ENCODE results near the gene NT5C.

The NT5C gene

GRCh38 chr17:75114552-75115314 is 16.8 kb downstream of the NT5C start:
- DNase-seq = no peak

DNA sequence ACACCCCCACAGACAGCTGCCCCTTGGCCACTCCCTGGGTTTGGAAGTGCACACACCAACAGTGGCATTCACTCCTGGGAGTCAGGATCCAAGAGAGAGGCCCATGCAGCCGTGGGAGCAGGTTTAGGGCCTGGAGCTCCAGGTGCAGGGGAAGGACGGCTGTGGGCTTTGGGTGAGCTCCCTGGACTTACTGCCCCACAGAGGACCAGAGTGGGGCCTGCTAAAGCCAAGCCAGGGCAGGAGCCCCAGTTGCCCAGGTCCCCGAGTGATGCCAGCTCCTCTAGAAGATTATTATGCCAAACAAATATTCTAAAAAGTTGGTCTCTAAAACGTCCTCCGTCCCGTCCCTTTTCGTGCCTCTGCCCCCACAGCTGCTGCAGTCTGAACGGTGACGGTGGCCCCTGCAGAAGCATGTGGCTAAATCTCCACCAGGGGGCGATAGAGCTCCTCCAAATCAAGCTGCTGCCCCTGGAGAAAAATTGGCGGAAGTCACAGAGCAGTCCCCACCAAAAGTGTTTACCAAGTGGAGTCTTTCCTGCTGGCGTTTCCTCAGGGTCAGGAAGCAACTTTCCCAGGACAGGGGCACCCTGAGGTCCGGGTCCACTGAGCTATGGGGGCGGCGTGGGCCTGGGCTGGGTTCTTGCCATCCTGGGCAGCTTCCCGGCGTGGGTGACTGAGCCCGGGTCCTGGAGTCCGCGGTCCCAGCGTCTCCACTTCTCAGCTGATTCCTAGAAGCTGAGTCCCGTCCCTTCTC is 17.6 kb downstream of the NT5C start:
- peak; percentile 86 for DNase-seq

DNA sequence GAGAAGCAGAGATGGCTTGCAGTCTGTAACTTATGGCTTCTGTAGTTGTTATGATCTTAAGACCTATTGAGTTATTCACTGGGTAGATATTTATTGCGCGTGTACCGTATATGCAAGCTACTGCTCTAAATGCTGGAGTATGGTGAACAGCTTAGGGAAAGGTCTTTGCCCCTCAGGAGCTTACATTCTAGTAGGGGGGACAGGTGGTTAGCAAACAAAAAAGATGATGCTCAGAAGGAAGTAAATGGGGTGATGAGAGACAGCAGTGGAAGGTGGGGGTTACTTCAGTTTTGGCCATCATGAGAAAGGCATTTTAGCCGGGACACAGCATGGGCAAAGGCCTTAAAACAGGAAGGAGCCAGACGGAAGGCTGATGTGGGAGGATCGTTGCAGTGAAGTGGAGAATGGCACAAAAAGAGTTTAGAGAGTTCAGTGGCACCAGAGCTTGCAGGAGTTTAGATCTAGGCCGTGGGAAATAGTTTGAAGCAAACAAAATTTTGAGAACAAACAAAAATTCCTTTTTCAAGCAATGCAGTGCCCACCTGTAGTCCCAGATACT is 19.7 kb downstream of the NT5C start:
- no peak for DNase-seq

DNA sequence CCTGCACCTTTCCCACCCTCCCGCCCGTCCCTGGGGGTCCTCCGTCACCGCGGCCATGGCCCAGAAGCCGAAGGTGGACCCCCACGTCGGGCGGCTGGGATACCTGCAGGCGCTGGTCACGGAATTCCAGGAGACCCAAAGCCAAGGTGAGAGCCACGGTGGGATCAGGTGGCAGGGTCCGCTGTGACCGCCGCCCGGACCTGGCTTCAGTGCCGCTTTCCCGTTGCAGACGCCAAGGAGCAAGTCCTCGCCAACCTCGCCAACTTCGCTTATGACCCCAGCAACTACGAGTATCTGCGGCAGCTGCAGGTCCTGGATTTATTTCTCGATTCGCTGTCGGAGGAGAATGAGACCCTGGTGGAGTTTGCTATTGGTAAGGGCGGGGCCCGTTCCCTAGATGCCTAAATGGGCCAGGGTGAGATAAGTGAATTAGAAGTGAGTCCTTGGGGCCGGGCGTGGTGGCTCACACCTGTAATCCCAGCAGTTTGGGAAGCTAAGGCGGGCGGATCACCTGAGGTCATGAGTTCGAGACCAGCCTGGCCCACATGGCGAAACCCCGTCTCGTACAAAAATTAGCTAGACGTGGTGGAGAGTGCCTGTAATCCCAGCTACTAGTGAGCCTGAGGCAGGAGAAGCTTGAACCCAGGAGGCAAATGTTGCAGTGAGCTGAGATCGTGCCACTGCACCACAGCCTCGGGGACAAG is 21.2 kb downstream of the NT5C start:
- no peak for DNase-seq

- peak; percentile 68 to 82 for DNase-seq
Observed at GRCh38 chr17:75109407-75110233, 21.9 kb downstream of the NT5C start, which contains the start of gene ARMC7. TSS of gene ARMC7 (plus strand) at chr17:75109969. CDS start at chr17:75110289, 320 bp downstream.

DNA sequence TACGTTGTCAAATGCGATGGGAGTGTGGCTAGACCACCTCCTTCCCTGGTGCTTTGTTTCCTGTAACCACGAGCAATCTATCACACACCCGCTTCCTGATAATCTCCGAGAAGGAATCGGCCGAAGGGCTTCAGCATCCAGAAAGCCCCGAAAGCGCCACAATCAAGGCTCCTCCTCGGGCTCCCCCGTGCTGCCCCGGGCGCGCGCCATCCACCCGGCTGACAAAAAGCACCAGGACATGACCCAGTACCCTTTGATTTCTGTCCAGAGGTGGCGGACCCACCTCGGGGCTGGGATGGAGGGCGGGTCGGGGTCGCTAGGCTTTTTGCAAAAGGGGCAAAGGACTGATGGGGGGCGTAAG is 22.5 kb downstream of the NT5C start:
- DNase-seq = no peak

- DNase-seq = no peak
Observed at GRCh38 chr17:75108193-75108592, 23.3 kb downstream of the NT5C start.

DNA sequence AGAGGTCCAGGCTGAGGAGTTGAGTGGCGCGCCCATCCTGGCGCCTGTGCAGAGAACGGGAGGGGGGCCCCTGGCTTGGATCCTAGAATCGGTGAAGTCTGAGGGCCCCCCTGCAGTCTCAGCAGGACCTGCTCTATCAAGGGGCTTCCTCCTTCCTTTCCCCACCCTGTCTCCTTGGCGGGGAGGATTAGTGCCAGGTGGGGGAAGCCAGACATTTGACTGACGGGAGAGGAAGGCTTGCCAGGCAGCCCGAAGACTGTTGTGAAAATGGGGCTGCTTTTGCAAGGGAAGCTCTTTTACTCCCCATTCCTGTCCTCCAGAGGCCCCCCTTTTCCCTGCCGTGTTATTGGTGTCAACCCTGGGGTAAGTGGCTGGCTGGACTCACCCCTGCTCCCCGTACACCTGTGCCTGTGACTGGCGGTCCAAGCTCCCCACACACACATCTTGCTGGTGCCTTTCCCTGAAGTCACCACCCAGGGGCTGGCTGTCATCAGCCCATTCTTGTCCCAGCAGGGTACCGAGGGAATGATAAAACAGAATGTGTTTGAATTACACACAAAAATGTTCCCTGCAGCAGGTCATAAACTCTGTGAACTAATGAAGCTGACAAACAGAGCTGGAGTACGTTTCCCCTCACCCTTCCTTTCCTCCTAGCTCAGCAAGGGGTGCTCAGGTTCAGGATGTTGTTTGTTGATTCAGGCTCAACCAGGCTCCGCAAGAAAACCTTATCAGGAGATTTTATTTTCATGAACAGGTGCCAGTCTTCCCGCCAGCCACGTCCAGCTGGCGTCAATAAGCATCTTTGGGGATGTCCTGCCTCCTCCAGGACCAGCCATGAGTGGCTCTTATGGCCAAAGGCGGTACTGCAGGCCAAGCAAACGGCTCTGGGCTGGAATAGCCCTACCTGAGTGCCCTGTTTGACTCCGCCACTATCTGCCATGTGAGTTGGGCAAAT is 26.1 kb downstream of the NT5C start:
- DNase-seq = no peak

DNA sequence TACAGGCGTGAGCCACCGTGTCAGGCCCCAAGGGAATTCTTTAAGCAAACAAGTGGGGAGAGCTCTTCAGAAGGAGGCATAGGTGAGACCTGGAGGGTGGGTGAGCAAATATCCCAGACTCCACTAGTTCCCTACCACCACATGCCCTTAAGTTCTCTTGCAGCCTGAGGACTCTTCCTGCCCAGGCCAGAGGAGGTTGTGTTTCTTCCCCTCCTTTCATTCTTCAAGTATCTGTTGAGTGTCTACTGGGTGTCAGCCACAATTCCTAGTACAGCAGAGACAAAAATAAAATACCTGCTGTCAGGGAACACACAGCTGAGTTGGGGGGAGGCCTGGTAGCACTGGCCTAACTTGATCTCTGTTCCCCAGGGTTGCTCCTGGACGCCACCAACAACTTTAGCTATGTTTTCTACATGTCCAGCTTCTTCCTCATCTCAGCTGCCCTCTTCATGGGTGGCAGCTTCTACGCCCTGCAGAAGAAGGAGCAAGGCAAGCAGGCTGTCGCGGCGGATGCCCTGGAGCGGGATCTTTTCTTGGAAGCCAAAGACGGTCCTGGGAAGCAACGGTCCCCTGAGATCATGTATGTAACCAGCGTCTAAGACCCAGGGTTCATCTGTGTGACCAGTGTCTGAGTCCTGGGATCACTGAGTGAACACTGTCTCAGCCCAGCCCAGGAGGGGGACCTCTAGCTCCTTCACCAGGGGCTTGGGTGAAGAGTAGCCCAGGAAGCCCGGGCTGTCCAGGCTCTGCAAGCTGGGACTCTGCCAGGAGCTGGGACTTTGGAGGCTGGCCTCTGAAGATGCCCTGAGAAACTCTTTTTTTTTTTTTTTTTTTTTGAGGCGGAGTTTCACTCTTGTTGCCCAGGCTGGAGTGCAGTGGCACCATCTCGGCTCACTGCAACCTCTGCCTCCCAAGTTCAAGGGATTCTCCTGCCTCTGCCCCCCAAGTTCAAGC is 27.7 kb downstream of the NT5C start:
- DNase-seq = no peak

DNA sequence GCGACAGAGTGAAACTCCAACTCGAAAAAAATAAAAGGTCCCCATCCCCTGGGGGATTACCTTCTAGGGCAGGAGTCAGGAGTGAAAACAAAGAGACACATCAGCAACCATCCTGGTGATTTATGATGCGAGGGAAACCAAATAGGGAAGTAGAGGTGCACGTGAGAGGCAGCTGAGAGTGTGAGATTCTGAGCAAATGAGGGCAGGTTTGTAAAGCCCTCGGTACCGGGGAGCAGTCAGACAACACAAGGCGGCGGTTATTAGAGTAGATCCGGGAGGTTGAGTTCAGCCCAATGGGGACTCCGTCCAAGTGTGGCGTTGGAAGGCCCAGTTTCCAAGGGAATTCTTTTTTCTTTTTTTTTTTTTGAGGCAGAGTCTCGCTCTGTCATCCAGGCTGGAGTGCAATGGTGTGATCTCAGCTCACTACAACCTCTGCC is 29.1 kb downstream of the NT5C start:
- DNase-seq = no peak

- DNase-seq = no peak
Observed at GRCh38 chr17:75099881-75100595, 31.5 kb downstream of the NT5C start.

GRCh38 chr17:75098861-75099260 is 32.7 kb downstream of the NT5C start:
- no peak for DNase-seq

DNA sequence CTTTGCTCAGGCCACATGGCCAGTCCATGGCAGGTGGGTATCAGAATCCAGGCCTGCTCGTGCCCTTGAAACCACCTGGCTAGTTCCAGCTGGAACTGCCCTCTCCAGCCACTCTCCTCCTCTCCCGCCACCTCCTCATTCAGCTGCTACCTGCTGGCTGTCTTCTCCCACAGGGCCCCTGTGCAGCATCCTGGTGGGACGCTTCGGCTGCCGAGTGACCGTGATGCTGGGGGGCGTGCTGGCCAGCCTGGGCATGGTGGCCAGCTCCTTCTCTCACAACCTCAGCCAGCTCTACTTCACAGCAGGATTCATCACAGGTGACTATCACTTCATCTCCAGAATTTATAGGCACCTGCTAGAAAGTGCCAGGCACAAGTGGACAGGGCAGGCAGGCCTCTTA is 33.7 kb downstream of the NT5C start:
- no peak for DNase-seq

GRCh38 chr17:75096082-75096625 is 35.4 kb downstream of the NT5C start:
- peak in 1 of 2 donors; percentile 23 for DNase-seq

DNA sequence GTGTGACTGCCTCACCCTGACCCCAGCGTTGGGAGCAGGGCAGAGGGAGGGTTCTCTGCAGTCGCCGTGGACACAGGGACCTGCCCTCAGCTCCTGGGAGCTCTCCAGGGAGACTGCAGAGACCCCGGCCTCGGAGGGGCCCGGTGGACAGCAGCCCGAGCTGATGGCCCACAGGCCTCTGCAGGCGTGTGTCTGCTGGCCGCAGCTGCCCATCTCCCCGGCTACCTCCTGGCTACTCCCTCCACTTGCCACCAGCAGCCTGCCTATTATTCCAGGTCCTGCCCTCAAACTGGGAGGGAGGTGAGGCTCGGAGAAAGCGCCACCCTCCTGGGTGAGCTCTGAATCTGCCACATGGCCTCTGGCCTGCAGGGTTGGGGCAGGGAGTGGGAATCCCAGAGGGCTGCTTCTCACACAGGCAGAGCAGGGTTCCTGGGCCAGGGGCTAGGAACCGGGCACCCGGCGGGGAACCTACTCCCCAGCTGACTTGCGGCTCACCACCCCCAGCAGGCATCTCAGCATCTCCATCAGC is 36.6 kb downstream of the NT5C start:
- no peak for DNase-seq

- no peak for DNase-seq
Observed at GRCh38 chr17:75093548-75094158, 37.9 kb downstream of the NT5C start.

- no peak for DNase-seq
Observed at GRCh38 chr17:75091855-75092327, 39.7 kb downstream of the NT5C start.
